Measurements from ENCODE around the gene IRF5.

DNA sequence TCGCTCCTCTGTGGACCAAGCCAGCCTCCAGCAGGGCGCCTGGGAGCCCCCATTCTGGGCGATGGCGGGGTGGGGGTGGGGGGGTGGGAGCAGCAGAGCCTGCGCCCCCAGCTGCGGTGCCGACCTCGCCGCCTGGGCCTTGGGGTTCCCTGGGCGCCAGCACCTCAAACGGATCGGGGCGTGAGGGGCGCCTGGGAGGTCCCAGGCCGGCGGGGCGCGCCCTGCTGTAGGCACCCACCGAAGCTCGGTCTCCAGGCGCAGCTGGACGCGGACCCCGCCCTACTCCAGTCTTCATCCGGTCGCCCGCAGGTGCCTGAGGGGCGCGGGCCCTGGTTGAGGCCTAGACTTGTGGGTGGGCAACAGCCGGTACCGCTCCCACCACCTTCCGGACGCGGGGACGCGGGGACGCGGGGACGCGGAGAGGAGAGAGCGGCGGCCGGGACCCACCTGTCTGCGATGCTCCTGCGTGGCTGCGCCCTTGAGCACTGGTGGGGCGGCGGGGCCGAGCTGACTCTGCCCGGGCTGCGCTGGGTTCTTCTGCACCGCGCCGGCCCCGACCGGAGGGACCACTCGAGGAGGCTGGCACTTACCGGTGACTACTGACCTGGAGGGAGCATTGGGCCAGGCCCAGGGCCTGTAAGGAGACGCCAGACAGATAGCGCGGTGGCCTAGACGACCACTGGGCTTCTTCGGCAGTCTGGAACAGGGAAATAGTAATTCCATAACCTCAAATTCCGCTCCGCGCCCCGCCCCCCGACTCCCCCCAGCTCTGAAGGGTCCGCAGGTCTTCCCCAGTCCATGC is 21.7 kb upstream of the IRF5 start:
- TF ChIP-seq, protein P1, sequence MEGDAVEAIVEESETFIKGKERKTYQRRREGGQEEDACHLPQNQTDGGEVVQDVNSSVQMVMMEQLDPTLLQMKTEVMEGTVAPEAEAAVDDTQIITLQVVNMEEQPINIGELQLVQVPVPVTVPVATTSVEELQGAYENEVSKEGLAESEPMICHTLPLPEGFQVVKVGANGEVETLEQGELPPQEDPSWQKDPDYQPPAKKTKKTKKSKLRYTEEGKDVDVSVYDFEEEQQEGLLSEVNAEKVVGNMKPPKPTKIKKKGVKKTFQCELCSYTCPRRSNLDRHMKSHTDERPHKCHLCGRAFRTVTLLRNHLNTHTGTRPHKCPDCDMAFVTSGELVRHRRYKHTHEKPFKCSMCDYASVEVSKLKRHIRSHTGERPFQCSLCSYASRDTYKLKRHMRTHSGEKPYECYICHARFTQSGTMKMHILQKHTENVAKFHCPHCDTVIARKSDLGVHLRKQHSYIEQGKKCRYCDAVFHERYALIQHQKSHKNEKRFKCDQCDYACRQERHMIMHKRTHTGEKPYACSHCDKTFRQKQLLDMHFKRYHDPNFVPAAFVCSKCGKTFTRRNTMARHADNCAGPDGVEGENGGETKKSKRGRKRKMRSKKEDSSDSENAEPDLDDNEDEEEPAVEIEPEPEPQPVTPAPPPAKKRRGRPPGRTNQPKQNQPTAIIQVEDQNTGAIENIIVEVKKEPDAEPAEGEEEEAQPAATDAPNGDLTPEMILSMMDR (IDR thresholded peaks at IDR 0.05) = no peak
- TF ChIP-seq POLR2A (IDR thresholded peaks at IDR 0.05) = no peak
- no peak for TF ChIP-seq POLR2AphosphoS5 (IDR thresholded peaks at IDR 0.05)

Measured in suprapubic skin (tissue), 4 donors.